Measurements from ENCODE around the gene MATR3. TPM values are rescaled to one million over a fixed set of nuclear protein-coding genes. Genes with fewer than 3 reads are reported as not detected.

Gene MATR3
- total RNA-seq (100 to 1,000 TPM; 376 to 401 TPM), total RNA-seq (7.2 to 109 (median 36.7) reads per million in 172 experiments)
- 283 TPM for polyA plus RNA-seq (2013, experiment 1 of 2)
- 300 TPM for polyA plus RNA-seq (2013, experiment 2 of 2)

GRCh38 chr5:139293507-139294373 is at the start of gene MATR3:
TSS of gene MATR3 (plus strand) at chr5:139293740. CDS start at chr5:139307416, 13,676 bp downstream.
- peak within 1 kb of the TSS; percentile 99 for H3K27ac Mint-ChIP-seq
- POLR2A ChIA-PET = interaction anchor here (0.6 to 7.4 kb wide), 29 partner anchors 11 to 1108 kb away, joined by 3 to 149 read pairs (median 6); partner anchors contain the start of genes ANKHD1, DNAJC18, EGR1 and ETF1
- Histone ChIP-seq H3K27ac (ENCODE audit: low read depth in 1 of 2, low read length in 2 of 2) (peak within 1 kb of the TSS; percentile 98 to 100), H3K4me1 (ENCODE audit: insufficient read depth, low read length) (peaks cover 27% of the 10 kb centered on the region), H3K9me3 (ENCODE audit: control insufficient read depth in 1 of 2, insufficient read depth in 1 of 2, low read length in 2 of 2) (no peaks in the 10 kb centered on the region), H3K27me3 (ENCODE audit: control insufficient read depth in 1 of 2, insufficient read depth in 2 of 2, low read length in 2 of 2) (no peaks in the 10 kb centered on the region), H3K36me3 (ENCODE audit: insufficient read depth, low read length) (no peaks in the 10 kb centered on the region), H3K4me3 (ENCODE audit: low read length) (peak within 1 kb of the TSS; percentile 95)
- H3K36me3 Mint-ChIP-seq (ENCODE audit: low read depth) = peaks cover 32% of the 10 kb centered on the region
- TF ChIP-seq CTCF (IDR thresholded peaks at IDR 0.05) = no peak
- CTCF ChIA-PET = interaction anchor here (0.5 to 2.3 kb wide), 4 partner anchors 17 to 55 kb away, joined by 3 to 12 read pairs (median 6); partner anchors contain the start of gene PAIP2
- peak; percentile 89 for ATAC-seq (ENCODE audit: poor library complexity)
- H3K4me1 Mint-ChIP-seq (ENCODE audit: low read depth) = peaks cover 52% of the 10 kb centered on the region
- DNase-seq = peak; percentile 88 to 96 (median 92)
- H3K9me3 Mint-ChIP-seq = no peaks in the 10 kb centered on the region
- H3K27me3 Mint-ChIP-seq = no peaks in the 10 kb centered on the region
- H3K4me3 Mint-ChIP-seq = peak within 1 kb of the TSS; percentile 99
- intact Hi-C loops (cut with DNase I, micrococcal nuclease) = loop anchor here (1.0 to 10.0 kb wide), 4 partner anchors 20 to 551 kb away; partner anchors contain the start of genes PAIP2 (in 2 of the 2) and UBE2D2 (in 1 of the 2)

- peaks cover 7% of the 10 kb centered on the region for H3K4me1 ChIP-seq (ENCODE audit: insufficient read depth, low read length)
- Mint-ChIP-seq H3K27me3 (no peaks in the 10 kb centered on the region), H3K4me3 (no peak overlapping the region), H3K9me3 (no peaks in the 10 kb centered on the region), H3K27ac (no peak overlapping the region), H3K4me1 (ENCODE audit: low read depth) (peaks cover 6% of the 10 kb centered on the region), H3K36me3 (ENCODE audit: low read depth) (no peaks in the 10 kb centered on the region)
- H3K9me3 ChIP-seq (ENCODE audit: control insufficient read depth in 1 of 2, insufficient read depth in 1 of 2, low read length in 2 of 2) = no peaks in the 10 kb centered on the region
- no peak for ATAC-seq (ENCODE audit: poor library complexity)
- DNase-seq = no peak
- ChIA-PET POLR2A (no interaction called here), CTCF (no interaction called here)
- no peak overlapping the region for H3K4me3 ChIP-seq (ENCODE audit: low read length)
- H3K36me3 ChIP-seq (ENCODE audit: insufficient read depth, low read length) = no peaks in the 10 kb centered on the region
- no peak overlapping the region for H3K27ac ChIP-seq (ENCODE audit: low read depth in 1 of 2, low read length in 2 of 2)
- TF ChIP-seq CTCF (IDR thresholded peaks at IDR 0.05) = no peak
- intact Hi-C loops (cut with DNase I, micrococcal nuclease) = no loop called here
- no peaks in the 10 kb centered on the region for H3K27me3 ChIP-seq (ENCODE audit: control insufficient read depth in 1 of 2, insufficient read depth in 2 of 2, low read length in 2 of 2)
Measured at GRCh38 chr5:139245637-139246339, 47.8 kb upstream of the MATR3 start.

GRCh38 chr5:139246394-139246793 is 47.1 kb upstream of the MATR3 start:
- Histone ChIP-seq H3K4me1 (ENCODE audit: insufficient read depth, low read length) (peaks cover 7% of the 10 kb centered on the region), H3K27me3 (ENCODE audit: control insufficient read depth in 1 of 2, insufficient read depth in 2 of 2, low read length in 2 of 2) (no peaks in the 10 kb centered on the region), H3K36me3 (ENCODE audit: insufficient read depth, low read length) (no peaks in the 10 kb centered on the region), H3K27ac (ENCODE audit: low read depth in 1 of 2, low read length in 2 of 2) (no peak overlapping the region), H3K9me3 (ENCODE audit: control insufficient read depth in 1 of 2, insufficient read depth in 1 of 2, low read length in 2 of 2) (no peaks in the 10 kb centered on the region), H3K4me3 (ENCODE audit: low read length) (no peak overlapping the region)
- ATAC-seq (ENCODE audit: poor library complexity) = peak; percentile 41
- TF ChIP-seq CTCF (IDR thresholded peaks at IDR 0.05) = no peak
- peaks cover 6% of the 10 kb centered on the region for H3K4me1 Mint-ChIP-seq (ENCODE audit: low read depth)
- H3K4me3 Mint-ChIP-seq = no peak overlapping the region
- ChIA-PET CTCF (interaction anchor here (0.6 to 0.7 kb wide), 2 partner anchors 80 to 667 kb away, joined by 3 read pairs; no protein-coding TSS in a partner anchor), POLR2A (no interaction called here)
- DNase-seq = peak in 9 of 14 experiments; percentile 1 to 50 (median 4)
- no peaks in the 10 kb centered on the region for H3K36me3 Mint-ChIP-seq (ENCODE audit: low read depth)
- no peaks in the 10 kb centered on the region for H3K27me3 Mint-ChIP-seq
- no peaks in the 10 kb centered on the region for H3K9me3 Mint-ChIP-seq
- H3K27ac Mint-ChIP-seq = no peak overlapping the region
- intact Hi-C loops (cut with DNase I, micrococcal nuclease) = no loop called here
